Stimulated activated naive CD8-positive, alpha-beta T cell treated with anti-CD3 and anti-CD28 coated beads, Interleukin-15, Interleukin-2, amounts not matched to agents 100 ng/mL and 50 ng/mL, for 24 hours (primary cell): Measurements from ENCODE around the gene RASSF4.

ENCODE experiments used
- H3K27ac Mint-ChIP-seq: one replicate; pipeline ENCODE4 v1.8.0; 2021; ENCODE audit warnings: mild to moderate bottlenecking, mixed read lengths
- H3K27me3 Mint-ChIP-seq: one replicate; pipeline ENCODE4 v1.8.0; 2021; ENCODE audit warnings: mixed read lengths
- H3K36me3 Mint-ChIP-seq: one replicate; pipeline ENCODE4 v1.8.0; 2021; ENCODE audit warnings: low read depth, mixed read lengths
- H3K4me1 Mint-ChIP-seq: one replicate; pipeline ENCODE4 v1.8.0; 2021; ENCODE audit warnings: low read depth, mixed read lengths
- H3K4me3 Mint-ChIP-seq: one replicate; pipeline ENCODE4 v1.8.0; 2021; ENCODE audit warnings: mild to moderate bottlenecking, mixed read lengths
- H3K9me3 Mint-ChIP-seq: one replicate; pipeline ENCODE4 v1.8.0; 2021; ENCODE audit warnings: mixed read lengths

Gene RASSF4, protein sequence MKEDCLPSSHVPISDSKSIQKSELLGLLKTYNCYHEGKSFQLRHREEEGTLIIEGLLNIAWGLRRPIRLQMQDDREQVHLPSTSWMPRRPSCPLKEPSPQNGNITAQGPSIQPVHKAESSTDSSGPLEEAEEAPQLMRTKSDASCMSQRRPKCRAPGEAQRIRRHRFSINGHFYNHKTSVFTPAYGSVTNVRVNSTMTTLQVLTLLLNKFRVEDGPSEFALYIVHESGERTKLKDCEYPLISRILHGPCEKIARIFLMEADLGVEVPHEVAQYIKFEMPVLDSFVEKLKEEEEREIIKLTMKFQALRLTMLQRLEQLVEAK

DNA sequence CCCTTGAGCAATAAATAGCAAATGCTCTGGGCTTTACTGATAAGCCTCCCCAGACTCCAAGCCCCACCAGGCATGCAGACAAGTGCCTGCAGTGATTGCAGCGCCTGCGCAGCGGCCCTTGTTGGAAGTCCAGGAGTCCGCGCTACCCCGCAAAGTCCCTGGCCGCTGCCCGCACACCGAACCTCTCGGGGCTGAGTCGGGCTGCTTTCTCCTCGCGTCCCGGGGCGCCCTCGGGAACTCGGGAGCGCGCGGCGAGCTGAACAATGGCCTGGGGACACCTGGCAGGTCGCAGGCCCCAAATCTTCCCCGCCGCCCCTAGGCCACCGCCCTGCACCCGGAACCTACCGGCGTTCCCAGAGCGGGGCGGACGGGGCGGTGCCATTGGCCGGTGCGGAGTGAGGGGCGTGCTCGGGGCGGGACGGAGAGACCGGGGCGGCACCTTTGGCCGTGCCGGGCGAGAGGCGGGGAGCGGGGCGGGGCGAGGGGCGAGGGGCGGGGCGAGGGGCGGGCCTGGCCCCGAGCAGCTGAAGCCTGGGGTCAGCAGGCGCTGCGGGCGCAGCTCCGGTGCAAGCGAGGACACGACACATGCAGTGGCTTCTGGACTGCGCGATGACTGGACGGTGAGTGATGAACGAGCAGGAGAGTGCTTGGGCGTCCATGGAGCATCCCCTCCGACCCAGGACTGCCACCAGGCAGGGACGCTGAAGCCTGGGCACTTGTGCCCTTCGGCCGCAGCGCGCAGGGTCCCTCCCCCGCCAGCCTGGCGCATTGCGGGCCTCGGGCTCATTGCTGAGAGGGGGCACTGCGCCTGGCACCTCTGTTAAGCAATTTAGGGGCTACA lies at the start of gene RASSF4:
Gene RASSF4, plus strand, starts transcription at position 556 of the 841 bp plus-strand sequence. CDS start 10,401 bp downstream, outside the sequence.
- Mint-ChIP-seq H3K27ac (peak within 1 kb of the TSS; percentile 29), H3K9me3 (no peaks in the 10 kb centered on the region), H3K27me3 (no peaks in the 10 kb centered on the region), H3K4me1 (peaks cover 41% of the 10 kb centered on the region), H3K36me3 (peaks cover 12% of the 10 kb centered on the region), H3K4me3 (peak within 1 kb of the TSS; percentile 84)

DNA sequence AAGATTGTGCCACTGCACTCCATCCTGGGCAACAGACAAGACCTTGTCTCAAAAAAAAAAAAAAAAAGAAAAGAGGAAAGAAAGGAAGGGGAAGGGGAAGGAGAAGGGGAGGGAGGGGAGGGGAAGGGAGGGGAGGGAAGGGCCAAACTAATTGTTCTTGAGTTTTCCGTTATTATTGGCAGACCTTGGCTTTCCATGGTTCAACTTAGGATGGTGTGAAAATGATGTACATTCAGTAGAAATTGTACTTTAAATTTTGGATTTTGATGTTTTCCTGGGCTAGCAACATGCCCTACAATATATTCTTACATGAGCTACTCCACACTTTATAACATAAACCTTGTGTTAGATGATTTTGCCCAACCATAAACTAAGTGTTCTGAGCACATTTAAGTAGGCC lies 49.7 kb upstream of the RASSF4 start:
- Mint-ChIP-seq H3K4me3 (no peak overlapping the region), H3K27ac (no peak overlapping the region), H3K27me3 (no peaks in the 10 kb centered on the region)

DNA sequence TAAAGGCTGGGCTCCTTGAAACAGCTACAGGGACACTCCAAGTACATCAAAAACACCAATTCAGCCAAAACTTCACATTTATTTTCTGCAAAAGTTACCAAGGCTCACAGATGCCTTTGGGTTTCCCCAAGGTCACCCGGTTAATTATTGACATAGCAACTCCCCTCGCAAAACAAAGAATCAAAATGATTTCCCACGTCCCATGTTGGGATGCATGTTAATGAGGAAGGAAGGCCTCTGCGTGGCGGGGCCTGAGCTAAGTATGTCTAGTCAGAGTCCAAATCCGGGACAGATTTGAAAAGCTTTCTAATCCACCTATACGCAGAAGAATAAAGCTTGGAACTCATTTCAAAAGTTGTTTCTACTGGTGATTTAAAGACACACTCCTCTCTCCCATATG lies 49.0 kb upstream of the RASSF4 start:
- no peak overlapping the region for H3K4me3 Mint-ChIP-seq
- H3K4me1 Mint-ChIP-seq: peaks cover 14% of the 10 kb centered on the region
- H3K27me3 Mint-ChIP-seq: no peaks in the 10 kb centered on the region
- H3K36me3 Mint-ChIP-seq: no peaks in the 10 kb centered on the region
- H3K9me3 Mint-ChIP-seq: no peaks in the 10 kb centered on the region
- H3K27ac Mint-ChIP-seq: no peak overlapping the region

More for the DNA sequence above, 49.7 kb upstream of the RASSF4 start:
- no peaks in the 10 kb centered on the region for H3K36me3 Mint-ChIP-seq
- H3K4me1 Mint-ChIP-seq: peaks cover 14% of the 10 kb centered on the region
- H3K9me3 Mint-ChIP-seq: no peaks in the 10 kb centered on the region

DNA sequence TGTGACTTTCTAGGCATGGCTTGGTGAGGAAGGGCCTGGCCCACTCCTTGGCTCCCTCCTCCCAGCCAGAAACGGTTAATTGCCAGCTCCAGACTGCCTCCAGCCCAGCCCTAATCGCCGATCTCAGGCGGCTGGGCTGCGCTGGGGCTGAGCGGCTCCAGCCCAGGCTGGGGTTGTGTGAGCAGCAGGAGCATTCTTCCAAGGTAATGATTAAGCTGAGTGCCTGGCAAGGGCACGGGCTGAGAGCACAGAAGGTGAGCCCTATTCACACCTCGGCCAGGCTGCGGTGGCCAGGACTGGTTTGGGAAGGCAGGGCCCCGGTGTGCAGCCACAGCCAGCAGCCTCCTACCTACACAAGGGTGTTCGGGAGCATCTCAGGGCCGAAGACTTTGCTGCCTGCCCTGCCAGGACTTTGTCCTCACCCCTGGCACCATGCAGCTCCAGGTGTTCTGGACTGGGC lies 48.5 kb upstream of the RASSF4 start, which contains the start of gene TMEM72:
Gene TMEM72, plus strand, starts transcription at position 257 of the 460 bp plus-strand sequence. Its CDS starts 176 bp downstream, at position 433.
- H3K4me1 Mint-ChIP-seq: peaks cover 14% of the 10 kb centered on the region

DNA sequence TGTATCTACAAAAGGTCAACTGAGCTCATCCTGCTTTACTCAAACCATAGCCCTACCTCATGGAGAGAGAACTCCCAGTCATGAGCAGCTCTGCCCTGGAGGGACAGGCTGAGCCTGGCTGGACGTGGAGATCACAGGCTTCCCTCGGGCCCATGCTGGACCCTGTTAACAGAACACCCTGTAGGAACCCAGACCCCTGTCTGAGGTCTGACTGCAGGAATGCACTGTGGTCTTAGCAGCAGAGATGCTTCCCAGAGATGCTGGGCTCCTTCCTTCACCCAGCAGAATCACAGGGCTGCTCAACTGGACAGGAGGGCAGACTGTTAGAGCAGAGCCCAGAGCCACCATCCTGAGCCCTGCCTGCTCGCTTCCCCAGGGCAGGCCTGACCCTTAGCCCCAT lies 47.7 kb upstream of the RASSF4 start:
- H3K4me1 Mint-ChIP-seq: peaks cover 14% of the 10 kb centered on the region
- H3K9me3 Mint-ChIP-seq: no peaks in the 10 kb centered on the region
- peaks cover under 1% of the 10 kb centered on the region for H3K27me3 Mint-ChIP-seq
- no peak overlapping the region for H3K4me3 Mint-ChIP-seq
- H3K27ac Mint-ChIP-seq: no peak overlapping the region
- no peaks in the 10 kb centered on the region for H3K36me3 Mint-ChIP-seq

More for the DNA sequence above, 48.5 kb upstream of the RASSF4 start, which contains the start of gene TMEM72:
- Mint-ChIP-seq H3K9me3 (no peaks in the 10 kb centered on the region), H3K27ac (no peak within 1 kb of the TSS), H3K36me3 (no peaks in the 10 kb centered on the region), H3K27me3 (no peaks in the 10 kb centered on the region), H3K4me3 (no peak within 1 kb of the TSS)

DNA sequence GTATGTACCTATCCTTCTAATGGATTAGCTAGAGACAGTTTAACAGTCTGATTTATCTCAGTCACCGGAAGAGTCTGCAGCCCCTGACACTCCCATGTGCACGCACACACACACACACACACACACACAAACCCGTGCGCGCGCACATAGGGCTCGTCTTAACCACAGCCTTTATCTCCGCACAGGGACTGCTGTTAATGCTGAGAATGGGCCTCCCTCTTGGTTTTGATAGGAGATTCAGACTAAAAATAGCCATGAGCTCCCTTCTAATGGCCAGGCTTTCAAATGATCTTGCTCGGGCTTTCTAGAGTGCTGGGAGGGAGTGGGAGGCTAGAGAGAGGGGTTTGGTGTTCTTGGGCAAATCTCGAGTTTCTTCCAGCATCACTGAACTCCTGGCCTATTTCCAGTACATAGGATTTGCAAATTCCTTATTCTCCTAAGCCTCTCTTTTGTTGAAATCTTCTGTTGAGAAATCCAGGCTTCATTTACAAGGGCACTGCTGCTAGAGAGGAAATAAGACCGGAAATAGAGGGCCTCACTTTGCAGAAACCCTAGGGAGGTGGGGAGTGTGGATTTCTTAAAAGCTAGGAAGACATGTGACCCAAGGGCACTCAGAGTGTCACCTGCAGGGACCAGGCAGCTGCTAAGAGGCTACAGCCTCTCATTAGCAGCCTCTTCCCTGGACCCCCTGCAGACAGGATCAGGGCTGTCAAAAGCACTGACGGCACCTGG lies 46.1 kb upstream of the RASSF4 start:
- no peak overlapping the region for H3K27ac Mint-ChIP-seq
- no peaks in the 10 kb centered on the region for H3K36me3 Mint-ChIP-seq
- H3K4me1 Mint-ChIP-seq: peaks cover 14% of the 10 kb centered on the region
- H3K27me3 Mint-ChIP-seq: peaks cover 3% of the 10 kb centered on the region
- H3K9me3 Mint-ChIP-seq: peaks cover 5% of the 10 kb centered on the region
- H3K4me3 Mint-ChIP-seq: no peak overlapping the region

DNA sequence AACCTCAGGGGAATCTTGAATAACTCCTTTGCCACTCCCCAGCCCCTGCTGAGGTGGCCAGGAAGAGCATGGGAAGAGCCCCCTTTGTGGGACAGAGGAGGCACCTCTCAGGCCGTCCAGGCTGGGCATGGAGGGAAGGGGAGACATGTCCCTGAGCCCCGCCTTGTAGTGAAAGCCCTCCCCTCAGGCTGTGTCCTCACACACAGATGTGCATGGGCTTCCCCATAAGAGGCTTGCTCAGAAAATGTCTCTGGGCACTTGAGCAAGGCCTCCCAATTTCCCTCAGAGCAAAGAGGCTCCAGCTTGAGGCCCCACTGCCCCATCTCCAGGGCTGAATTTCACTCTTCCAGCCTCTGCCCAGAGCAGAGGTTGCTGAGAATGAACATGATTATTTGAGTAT lies 44.7 kb upstream of the RASSF4 start:
- Mint-ChIP-seq H3K36me3 (no peaks in the 10 kb centered on the region), H3K4me1 (peaks cover 14% of the 10 kb centered on the region), H3K27ac (no peak overlapping the region), H3K27me3 (peaks cover 3% of the 10 kb centered on the region), H3K9me3 (peaks cover 5% of the 10 kb centered on the region), H3K4me3 (no peak overlapping the region)

DNA sequence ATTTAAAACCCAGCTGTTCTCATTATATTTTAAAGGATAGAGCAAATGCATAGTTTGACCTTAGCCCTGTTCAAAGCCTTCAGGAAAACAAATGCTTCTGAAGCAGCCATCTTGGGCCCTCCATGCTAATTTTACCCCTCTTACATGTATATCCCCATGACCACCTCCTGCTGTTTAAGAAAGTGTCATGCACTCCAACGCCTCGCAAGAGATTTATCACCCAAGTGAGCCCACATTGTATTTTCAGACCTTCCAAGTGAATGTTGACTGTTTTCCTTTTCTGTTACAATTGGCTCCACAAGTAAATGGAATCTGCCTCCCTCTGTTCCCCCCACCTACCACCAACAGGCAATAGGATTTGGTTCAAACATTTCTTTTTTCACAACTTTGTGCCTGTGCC lies 43.2 kb upstream of the RASSF4 start:
- Mint-ChIP-seq H3K27ac (no peak overlapping the region), H3K27me3 (peaks cover 3% of the 10 kb centered on the region), H3K4me1 (peaks cover 14% of the 10 kb centered on the region), H3K36me3 (no peaks in the 10 kb centered on the region), H3K4me3 (no peak overlapping the region), H3K9me3 (peaks cover 5% of the 10 kb centered on the region)

DNA sequence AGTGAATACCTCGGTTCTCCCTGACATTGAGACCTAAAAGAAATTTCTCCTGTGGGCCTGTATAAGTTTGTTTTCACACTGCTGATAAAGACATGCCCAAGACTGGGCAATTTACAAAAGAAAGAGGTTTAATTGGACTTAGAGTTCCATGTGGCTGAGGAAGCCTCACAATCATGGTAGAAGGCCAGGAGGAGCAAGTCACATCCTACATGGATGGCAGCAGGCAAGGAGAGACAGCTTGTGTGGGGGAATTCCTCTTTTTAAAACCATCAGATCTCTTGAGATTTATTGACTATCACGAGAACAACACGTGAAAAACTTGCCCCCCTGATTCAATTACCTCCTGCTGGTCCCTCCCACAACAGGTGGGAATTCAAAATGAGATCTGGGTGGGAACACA lies 41.8 kb upstream of the RASSF4 start:
- Mint-ChIP-seq H3K27ac (no peak overlapping the region), H3K36me3 (no peaks in the 10 kb centered on the region), H3K4me3 (no peak overlapping the region), H3K27me3 (peaks cover 3% of the 10 kb centered on the region), H3K9me3 (peaks cover 5% of the 10 kb centered on the region), H3K4me1 (peaks cover 14% of the 10 kb centered on the region)

DNA sequence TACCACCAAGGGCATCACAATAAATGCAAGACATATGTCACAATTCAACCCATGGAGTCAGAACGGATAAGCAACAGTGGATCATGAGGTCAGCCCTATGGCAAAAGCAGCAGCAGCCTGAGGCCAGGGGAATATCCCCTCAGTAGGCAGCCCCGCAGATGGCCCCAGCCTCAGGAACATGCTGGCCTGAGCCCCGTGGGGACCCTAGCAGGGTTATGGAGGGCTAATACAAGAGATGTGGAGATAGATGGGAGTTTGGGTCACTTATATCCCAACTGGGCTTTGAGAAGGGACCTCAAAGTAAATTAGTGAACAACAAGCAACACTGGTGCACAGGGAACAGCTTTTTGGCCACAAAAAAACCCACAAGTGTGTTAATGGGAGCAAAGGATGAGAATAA lies 39.4 kb upstream of the RASSF4 start:
- no peak overlapping the region for H3K27ac Mint-ChIP-seq
- H3K4me3 Mint-ChIP-seq: no peak overlapping the region
- H3K9me3 Mint-ChIP-seq: peaks cover 5% of the 10 kb centered on the region
- no peaks in the 10 kb centered on the region for H3K4me1 Mint-ChIP-seq
- H3K36me3 Mint-ChIP-seq: no peaks in the 10 kb centered on the region
- peaks cover 3% of the 10 kb centered on the region for H3K27me3 Mint-ChIP-seq

DNA sequence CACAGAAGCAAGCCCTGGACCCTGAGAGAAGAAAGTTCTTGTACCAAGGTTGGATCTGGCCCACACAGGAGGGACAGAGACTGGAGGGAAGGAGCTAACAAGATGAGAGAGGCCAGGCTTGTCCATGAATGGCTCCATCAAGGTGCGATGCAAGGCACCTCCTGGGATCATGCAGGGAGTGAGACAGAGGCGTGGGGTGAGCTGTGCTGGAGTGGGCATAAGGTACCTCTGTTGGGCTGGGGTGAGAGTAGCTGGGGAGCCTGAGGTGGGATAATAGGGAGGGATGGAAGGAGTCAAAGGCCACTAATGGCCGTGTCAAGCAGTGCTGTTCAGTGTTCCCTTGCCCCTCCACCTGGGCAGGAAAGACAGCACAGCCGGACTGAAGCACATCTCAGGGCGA lies 38.5 kb upstream of the RASSF4 start:
- peaks cover 5% of the 10 kb centered on the region for H3K9me3 Mint-ChIP-seq
- no peaks in the 10 kb centered on the region for H3K36me3 Mint-ChIP-seq
- no peaks in the 10 kb centered on the region for H3K4me1 Mint-ChIP-seq
- peaks cover 3% of the 10 kb centered on the region for H3K27me3 Mint-ChIP-seq
- no peak overlapping the region for H3K27ac Mint-ChIP-seq
- no peak overlapping the region for H3K4me3 Mint-ChIP-seq

DNA sequence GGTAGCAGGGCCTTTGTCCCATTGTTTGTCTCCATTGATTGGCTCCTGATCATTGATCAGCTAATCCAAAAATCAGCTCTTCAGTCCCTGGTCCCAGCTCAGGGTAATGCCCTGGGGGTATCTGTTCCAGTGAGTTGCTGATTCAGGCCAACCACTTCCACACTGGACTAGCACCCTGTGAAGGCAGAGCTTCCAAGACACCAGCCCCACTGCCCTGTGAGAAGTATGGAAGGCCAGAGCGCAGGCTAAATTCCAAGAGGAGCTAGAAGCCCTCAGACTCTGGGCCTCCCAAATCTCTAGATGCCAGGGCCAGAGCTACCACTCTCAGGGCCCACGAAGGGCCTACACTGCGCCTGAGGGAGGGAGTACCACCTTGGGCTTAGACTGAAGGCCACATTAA lies 38.1 kb upstream of the RASSF4 start:
- Mint-ChIP-seq H3K36me3 (no peaks in the 10 kb centered on the region), H3K27me3 (peaks cover 3% of the 10 kb centered on the region), H3K9me3 (peaks cover 5% of the 10 kb centered on the region), H3K27ac (no peak overlapping the region), H3K4me1 (no peaks in the 10 kb centered on the region), H3K4me3 (no peak overlapping the region)

DNA sequence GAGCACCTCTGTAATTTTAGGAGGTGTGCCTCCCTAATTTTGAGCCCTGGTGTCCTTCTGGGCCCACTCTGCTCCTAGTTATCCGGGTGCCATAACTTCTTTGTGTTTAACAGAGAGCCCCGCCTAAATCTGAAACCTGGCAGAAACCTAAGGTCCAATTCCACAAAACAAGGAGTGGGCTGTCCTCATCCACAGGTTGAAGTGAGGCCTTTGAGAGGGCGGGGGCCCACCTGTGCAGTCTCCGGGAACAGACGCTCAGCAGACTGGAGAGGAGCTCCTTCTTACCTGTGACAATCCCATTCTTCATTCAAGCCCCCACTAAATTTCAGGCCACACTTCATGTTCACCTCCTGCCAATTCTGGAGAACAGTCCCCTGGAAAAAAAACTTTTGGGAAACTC lies 37.6 kb upstream of the RASSF4 start:
- no peaks in the 10 kb centered on the region for H3K36me3 Mint-ChIP-seq
- peaks cover 2% of the 10 kb centered on the region for H3K27me3 Mint-ChIP-seq
- no peak overlapping the region for H3K4me3 Mint-ChIP-seq
- no peaks in the 10 kb centered on the region for H3K4me1 Mint-ChIP-seq
- H3K9me3 Mint-ChIP-seq: peaks cover 5% of the 10 kb centered on the region
- H3K27ac Mint-ChIP-seq: no peak overlapping the region

DNA sequence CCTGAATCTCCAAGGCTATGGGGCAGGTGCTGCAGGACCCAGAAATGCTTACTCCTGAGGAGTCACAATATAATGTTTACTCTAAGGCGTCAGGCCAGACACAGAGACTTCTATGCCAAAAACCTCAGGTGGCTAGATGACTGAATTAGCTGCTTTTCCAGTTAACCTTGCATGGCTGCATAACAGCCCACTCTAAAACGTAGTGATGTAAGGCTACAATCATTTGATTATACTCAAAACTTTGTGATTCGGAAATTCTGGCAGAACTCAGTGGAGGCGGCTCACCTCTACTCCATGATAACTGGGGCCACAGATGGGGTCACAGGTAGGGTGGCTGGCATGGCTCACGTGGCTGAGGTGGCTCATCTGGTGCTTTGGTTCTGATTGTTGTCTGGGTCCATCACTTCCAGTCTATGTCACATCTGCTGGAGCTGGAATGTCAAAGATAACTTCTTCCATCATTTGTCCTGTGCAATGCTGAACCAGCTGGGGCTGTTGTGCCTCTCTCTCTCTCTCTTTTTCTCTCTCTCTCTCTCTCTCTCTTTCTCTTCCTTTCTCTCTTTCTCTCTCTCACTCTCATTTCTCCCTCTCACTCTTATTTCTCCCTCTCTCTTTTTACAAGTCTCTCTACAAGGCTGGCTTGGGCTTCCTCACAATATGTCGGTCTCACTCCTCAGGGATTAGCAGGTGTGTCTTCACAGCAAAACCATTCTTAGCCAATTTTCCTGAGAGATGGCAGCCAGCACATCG lies 36.6 kb upstream of the RASSF4 start:
- Mint-ChIP-seq H3K4me3 (no peak overlapping the region), H3K9me3 (no peaks in the 10 kb centered on the region), H3K4me1 (no peaks in the 10 kb centered on the region), H3K27ac (no peak overlapping the region), H3K36me3 (no peaks in the 10 kb centered on the region), H3K27me3 (no peaks in the 10 kb centered on the region)
